K562 (cell line): ENCODE data around the gene PLOD1.

Experiments used
- ARNT ChIP-seq, 2 experiments: fragments of 450-650 bp; IDR thresholded peaks; 2 replicates each; pipeline ENCODE4 v1.6.1; 2016; ENCODE audit warnings: mild to moderate bottlenecking in 1 of 2
- BACH1 ChIP-seq: fragments of 200-800 bp; sonication (Bioruptor generic); IDR thresholded peaks from 2 replicates; pipeline ENCODE4 v1.6.1; 2016; ENCODE audit warnings: missing genetic modification characterization, missing compliant biosample characterization
- CBFB ChIP-seq: sonication (generic); formaldehyde crosslinking; IDR thresholded peaks from 2 replicates; pipeline ENCODE4 v1.4.0; 2020; ENCODE audit warnings: mild to moderate bottlenecking, missing genetic modification reagents
- EZH2 ChIP-seq: IDR thresholded peaks from 2 replicates; pipeline ENCODE4 v1.6.1; 2012; ENCODE audit warnings: low read depth, mild to moderate bottlenecking, inconsistent platforms, low read length, borderline replicate concordance
- HDAC2 ChIP-seq: fragments of 450-650 bp; IDR thresholded peaks from 2 replicates; pipeline ENCODE4 v1.6.1; 2016; ENCODE audit warnings: mild to moderate bottlenecking
- JUND ChIP-seq, 2 experiments: IDR thresholded peaks; 2 replicates in 1 of 2; 3 replicates in 1 of 2; pipeline ENCODE4 v1.6.1; 2011; ENCODE audit warnings: borderline replicate concordance in 2 of 2, low read depth in 2 of 2, low read length in 2 of 2, improper control_type of control experiment in 1 of 2, missing biosample characterization in 1 of 2, missing genetic modification characterization in 1 of 2, missing genetic modification reagents in 1 of 2
- MBD2 ChIP-seq: sonication (generic); IDR thresholded peaks from 2 replicates; pipeline ENCODE4 v1.6.1; 2016; ENCODE audit warnings: low read depth, borderline replicate concordance
- POLR2AphosphoS5 ChIP-seq: IDR thresholded peaks from 2 replicates; pipeline ENCODE4 v1.6.1; 2011; ENCODE audit warnings: mild to moderate bottlenecking, low read depth, low read length, moderate library complexity; ENCODE audit not compliant: control insufficient read depth, insufficient read depth
- RCOR1 ChIP-seq, 2 experiments: IDR thresholded peaks; 2 replicates each; pipeline ENCODE4 v1.6.1; 2012; ENCODE audit warnings: low read depth in 2 of 2, low read length in 2 of 2, borderline replicate concordance in 1 of 2, improper control_type of control experiment in 1 of 2
- ZNF764 ChIP-seq: fragments of 250-450 bp; sonication (Bioruptor Pico); IDR thresholded peaks from 2 replicates; pipeline ENCODE4 v1.4.0; 2020; ENCODE audit warnings: low read depth, mild to moderate bottlenecking, moderate library complexity
- TF ChIP-seq, protein P1 (sequence below): fragments of 250-450 bp; sonication (Bioruptor Pico); IDR thresholded peaks from 2 replicates; pipeline ENCODE4 v1.5.0; 2021; ENCODE audit warnings: mild to moderate bottlenecking, borderline replicate concordance
- TF ChIP-seq, protein P2 (sequence below), 3 experiments: IDR thresholded peaks in 2 of 3; conservative IDR thresholded peaks in 1 of 3; 2 replicates each; pipeline ENCODE4 v1.5.1; 2011 to 2012; ENCODE audit warnings: low read length in 3 of 3, mild to moderate bottlenecking in 3 of 3, control low read depth in 2 of 3, improper control_type of control experiment in 1 of 3, inconsistent platforms in 1 of 3, low read depth in 1 of 3, mixed read lengths in 1 of 3, moderate library complexity in 1 of 3; ENCODE audit not compliant: insufficient read depth in 2 of 3

DNA sequence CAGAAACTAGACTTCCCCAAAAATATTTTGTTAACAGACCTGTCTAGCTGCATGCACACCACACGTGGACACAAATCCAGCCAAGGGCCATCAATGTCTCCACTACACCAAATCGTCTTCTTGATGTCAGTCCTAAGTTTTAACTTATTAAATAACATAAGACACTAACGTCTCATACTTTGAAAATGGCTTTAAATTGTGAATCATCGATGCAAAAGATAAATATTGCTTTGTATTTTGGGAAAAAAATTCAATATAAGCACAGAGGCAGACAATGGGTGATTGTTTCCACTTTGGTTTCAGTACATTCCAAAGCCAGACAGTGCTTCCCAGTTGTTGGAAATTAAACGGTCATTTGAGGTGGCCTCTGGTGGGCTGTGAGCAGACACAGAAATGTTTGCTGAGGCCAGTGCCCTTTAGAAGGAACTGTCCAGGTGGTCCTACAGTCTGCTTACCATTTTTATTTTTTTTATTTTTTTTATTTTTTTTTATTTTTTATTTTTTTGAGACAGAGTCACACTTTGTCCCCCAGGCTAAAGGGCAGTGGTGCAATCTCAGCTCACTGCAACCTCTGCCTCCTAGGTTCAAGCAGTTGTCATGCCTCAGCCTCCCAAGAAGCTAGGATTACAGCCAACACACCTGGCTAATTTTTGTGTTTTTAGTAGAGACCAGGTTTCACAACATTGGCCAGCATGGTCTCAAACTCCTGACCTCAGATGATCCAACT, 6.5 kb upstream of the PLOD1 start:
- TF ChIP-seq, protein P1, sequence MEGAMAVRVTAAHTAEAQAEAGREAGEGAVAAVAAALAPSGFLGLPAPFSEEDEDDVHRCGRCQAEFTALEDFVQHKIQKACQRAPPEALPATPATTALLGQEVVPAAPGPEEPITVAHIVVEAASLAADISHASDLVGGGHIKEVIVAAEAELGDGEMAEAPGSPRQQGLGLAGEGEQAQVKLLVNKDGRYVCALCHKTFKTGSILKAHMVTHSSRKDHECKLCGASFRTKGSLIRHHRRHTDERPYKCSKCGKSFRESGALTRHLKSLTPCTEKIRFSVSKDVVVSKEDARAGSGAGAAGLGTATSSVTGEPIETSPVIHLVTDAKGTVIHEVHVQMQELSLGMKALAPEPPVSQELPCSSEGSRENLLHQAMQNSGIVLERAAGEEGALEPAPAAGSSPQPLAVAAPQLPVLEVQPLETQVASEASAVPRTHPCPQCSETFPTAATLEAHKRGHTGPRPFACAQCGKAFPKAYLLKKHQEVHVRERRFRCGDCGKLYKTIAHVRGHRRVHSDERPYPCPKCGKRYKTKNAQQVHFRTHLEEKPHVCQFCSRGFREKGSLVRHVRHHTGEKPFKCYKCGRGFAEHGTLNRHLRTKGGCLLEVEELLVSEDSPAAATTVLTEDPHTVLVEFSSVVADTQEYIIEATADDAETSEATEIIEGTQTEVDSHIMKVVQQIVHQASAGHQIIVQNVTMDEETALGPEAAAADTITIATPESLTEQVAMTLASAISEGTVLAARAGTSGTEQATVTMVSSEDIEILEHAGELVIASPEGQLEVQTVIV (CRISPR knock-in tag) = no peak
- no peak for TF ChIP-seq CBFB (CRISPR knock-in tag)
- no peak for TF ChIP-seq JUND (IDR thresholded peaks at IDR 0.05; ENCODE audit: borderline replicate concordance, low read depth, low read length)
- no peak for TF ChIP-seq JUND (tag; IDR thresholded peaks at IDR 0.05; ENCODE audit: borderline replicate concordance, low read depth, low read length)
- no peak for TF ChIP-seq MBD2
- TF ChIP-seq POLR2AphosphoS5 = no peak
- TF ChIP-seq ARNT (IDR thresholded peaks at IDR 0.05) = no peak
- no peak for TF ChIP-seq EZH2
- no peak for TF ChIP-seq ZNF764 (CRISPR knock-in tag)
- TF ChIP-seq RCOR1 (IDR thresholded peaks at IDR 0.05; ENCODE audit: borderline replicate concordance in 1 of 2, low read depth in 2 of 2, low read length in 2 of 2) = no peak
- TF ChIP-seq, protein P2, sequence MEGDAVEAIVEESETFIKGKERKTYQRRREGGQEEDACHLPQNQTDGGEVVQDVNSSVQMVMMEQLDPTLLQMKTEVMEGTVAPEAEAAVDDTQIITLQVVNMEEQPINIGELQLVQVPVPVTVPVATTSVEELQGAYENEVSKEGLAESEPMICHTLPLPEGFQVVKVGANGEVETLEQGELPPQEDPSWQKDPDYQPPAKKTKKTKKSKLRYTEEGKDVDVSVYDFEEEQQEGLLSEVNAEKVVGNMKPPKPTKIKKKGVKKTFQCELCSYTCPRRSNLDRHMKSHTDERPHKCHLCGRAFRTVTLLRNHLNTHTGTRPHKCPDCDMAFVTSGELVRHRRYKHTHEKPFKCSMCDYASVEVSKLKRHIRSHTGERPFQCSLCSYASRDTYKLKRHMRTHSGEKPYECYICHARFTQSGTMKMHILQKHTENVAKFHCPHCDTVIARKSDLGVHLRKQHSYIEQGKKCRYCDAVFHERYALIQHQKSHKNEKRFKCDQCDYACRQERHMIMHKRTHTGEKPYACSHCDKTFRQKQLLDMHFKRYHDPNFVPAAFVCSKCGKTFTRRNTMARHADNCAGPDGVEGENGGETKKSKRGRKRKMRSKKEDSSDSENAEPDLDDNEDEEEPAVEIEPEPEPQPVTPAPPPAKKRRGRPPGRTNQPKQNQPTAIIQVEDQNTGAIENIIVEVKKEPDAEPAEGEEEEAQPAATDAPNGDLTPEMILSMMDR (IDR thresholded peaks at IDR 0.05 in 2 of 3, conservative IDR thresholded peaks at IDR 0.05 in 1 of 3; ENCODE audit: insufficient read depth in 2 of 3, low read depth in 1 of 3, low read length in 3 of 3) = no peak
- TF ChIP-seq HDAC2 = no peak
- no peak for TF ChIP-seq BACH1 (tag)
